ENCODE measurements around the gene SMCO2. TPM values are rescaled to one million over a fixed set of nuclear protein-coding genes. Genes with fewer than 3 reads are reported as not detected.
A peak's percentile ranks its signal among the peaks of the same experiment; 100 is the strongest.

Gene SMCO2
- total and polyA plus RNA-seq, 2 of the 8 experiments (the other 6 are each of a cell fraction or from before 2014, with no cell fraction given): 0.24 to 0.80 TPM

GRCh38 chr12:27488479-27488878 lies 41.9 kb downstream of the SMCO2 start:
- CTCF ChIA-PET (ENCODE audit: partially characterized antibody): interaction anchor here (0.8 kb wide), 1 partner anchor 20 kb away, joined by 3 read pairs; no protein-coding TSS in a partner anchor
- no peaks in the 10 kb centered on the region for H3K27me3 ChIP-seq (replicated peaks in 1 of 4; ENCODE audit: control insufficient read depth in 3 of 4, extremely low read depth in 1 of 4, insufficient read depth in 3 of 4, low read length in 3 of 4)
- H3K14ac ChIP-seq (ENCODE audit: insufficient read length): no peak overlapping the region
- no peak overlapping the region for H2BK12ac ChIP-seq (ENCODE audit: low read depth, low read length)
- H3K9ac ChIP-seq (replicated peaks in 1 of 4; ENCODE audit: extremely low read depth in 1 of 4, low read depth in 3 of 4, low read length in 3 of 4): no peak overlapping the region
- no peak overlapping the region for H4K8ac ChIP-seq (ENCODE audit: extremely low read depth, insufficient read depth, low read length)
- no peaks in the 10 kb centered on the region for H3K23me2 ChIP-seq (ENCODE audit: low read depth, low read length)
- H3K56ac ChIP-seq (replicated peaks; ENCODE audit: insufficient read length, low read depth, low read length): no peak overlapping the region
- FAIRE-seq: no peak
- no peak overlapping the region for H3K4me2 ChIP-seq (ENCODE audit: insufficient read depth in 1 of 2, low read depth in 2 of 2, low read length in 2 of 2)
- H3K79me2 ChIP-seq (ENCODE audit: control insufficient read depth in 1 of 2, insufficient read depth in 2 of 2, low read length in 2 of 2): no peaks in the 10 kb centered on the region
- TF ChIP-seq TAF1 (IDR thresholded peaks at IDR 0.05; ENCODE audit: low read depth, low read length): no peak
- TF ChIP-seq RAD21 (IDR thresholded peaks at IDR 0.05 in 1 of 2, conservative IDR thresholded peaks at IDR 0.05 in 1 of 2; ENCODE audit: low read depth in 2 of 2, low read length in 2 of 2): peak in 1 of 2 experiments; percentile 38; a peak in 3 of 4 replicates
- no peak overlapping the region for H2BK120ac ChIP-seq (replicated peaks; ENCODE audit: low read depth, low read length)
- H2AFZ ChIP-seq (ENCODE audit: low read length): 0 out of 2 replicates have a peak overlapping the region, but pooled peaks have one; percentile 46
- H3K18ac ChIP-seq (ENCODE audit: extremely low read depth, low read length): no peak overlapping the region
- H4K20me1 ChIP-seq (replicated peaks in 1 of 2; ENCODE audit: control insufficient read depth in 1 of 2, insufficient read depth in 2 of 2, low read length in 2 of 2): no peaks in the 10 kb centered on the region
- no peak overlapping the region for H2BK20ac ChIP-seq (ENCODE audit: low read length)
- H2AK5ac ChIP-seq (ENCODE audit: low read depth, low read length): no peak overlapping the region
- H2BK5ac ChIP-seq (ENCODE audit: low read depth, low read length): no peak overlapping the region
- POLR2A ChIA-PET (ENCODE audit: partially characterized antibody): no interaction called here
- H3K9me3 ChIP-seq (ENCODE audit: insufficient read depth in 2 of 2, low read depth in 1 of 2, low read length in 1 of 2): no peaks in the 10 kb centered on the region
- WGBS, 2 experiments (ENCODE audit: extremely low coverage in 1 of 2, insufficient coverage in 1 of 2, insufficient read length in 1 of 2, insufficient replicate concordance in 2 of 2, low coverage in 1 of 2, low lambda C conversion rate in 2 of 2, missing lambda C conversion rate in 1 of 2): 87% methylated on average over 5 of the region's 5 CpGs; no CpG with 5 or more reads in 1 of the 2 experiments
- no peak overlapping the region for H4K91ac ChIP-seq (replicated peaks; ENCODE audit: insufficient read length, low read length)
- no peaks in the 10 kb centered on the region for H3K4me1 ChIP-seq (replicated peaks in 1 of 4; ENCODE audit: control insufficient read depth in 3 of 4, insufficient read depth in 4 of 4, low read length in 3 of 4)
- no peak overlapping the region for H3K4ac ChIP-seq (replicated peaks; ENCODE audit: insufficient read length, low read depth, low read length)
- no peak overlapping the region for H3K4me3 ChIP-seq (ENCODE audit: extremely low read depth in 1 of 4, insufficient read depth in 2 of 4, low read depth in 3 of 4, low read length in 4 of 4)
- H4K5ac ChIP-seq (ENCODE audit: insufficient read length, low read depth, low read length): no peak overlapping the region
- no peak overlapping the region for H3K27ac ChIP-seq (ENCODE audit: low read depth, low read length)
- H2BK15ac ChIP-seq (ENCODE audit: low read length): no peak overlapping the region
- no peak overlapping the region for H3K23ac ChIP-seq (ENCODE audit: insufficient read length)
- DNase-seq (ENCODE audit: low read depth in 1 of 2, low spot score in 2 of 2): no peak
- H3K36me3 ChIP-seq (ENCODE audit: control insufficient read depth in 2 of 4, insufficient read depth in 4 of 4, low read length in 3 of 4): no peaks in the 10 kb centered on the region
- no peaks in the 10 kb centered on the region for H3K79me1 ChIP-seq (ENCODE audit: low read depth, low read length)

Measured in H1 (cell line).